Psoas muscle (tissue), 8 donors: Measurements from ENCODE around the gene OR10K2. TPM values are rescaled to one million over a fixed set of nuclear protein-coding genes. Genes with fewer than 3 reads are reported as not detected.

Experiments used
- ATAC-seq, 4 donors: fragments of 200-7000 bp; cut with Tn5 transposase; one replicate each; pipeline ENCODE4 v1.9.1; 2020; ENCODE audit warnings: moderate library complexity in 3 of 4, mild to moderate bottlenecking in 2 of 4
- DNase-seq, 2 donors: peaks; one replicate each; pipeline ENCODE4 v3.0.0-alpha.2; 2020
- H3K27ac ChIP-seq: fragments of 200-600 bp; one replicate; pipeline ENCODE4 v1.8.0; 2022
- H3K27me3 ChIP-seq, 3 donors: fragments of 200-600 bp in 1 of 3; one replicate each; pipeline versions ENCODE4 v1.6.1 to v1.8.0; 2013 to 2022; ENCODE audit warnings: low read length in 2 of 3, mild to moderate bottlenecking in 2 of 3, moderate library complexity in 1 of 3; ENCODE audit not compliant: insufficient read depth in 3 of 3
- H3K36me3 ChIP-seq, 2 donors: fragments of 200-600 bp in 1 of 2; one replicate each; pipeline versions ENCODE4 v1.6.1 to v1.8.0; 2013 to 2022; ENCODE audit warnings: low read depth in 1 of 2, mild to moderate bottlenecking in 1 of 2, moderate library complexity in 1 of 2; ENCODE audit not compliant: insufficient read depth in 1 of 2
- H3K4me1 ChIP-seq: fragments of 200-600 bp; one replicate; pipeline ENCODE4 v1.8.0; 2022
- H3K4me3 ChIP-seq: fragments of 200-600 bp; one replicate; pipeline ENCODE4 v1.8.0; 2022; ENCODE audit warnings: mild to moderate bottlenecking
- H3K9me3 ChIP-seq: fragments of 200-600 bp; one replicate; pipeline ENCODE4 v1.8.0; 2022
- CTCF ChIP-seq: fragments of 200-600 bp; IDR thresholded peaks from one replicate; pipeline ENCODE4 v1.8.0; 2022; ENCODE audit warnings: antibody characterized with exemption
- WGBS, 3 donors: extraction: QIAGEN DNeasy Blood & Tissue Kit; methylation state at CpG; one replicate each; pipeline versions ENCODE4 v1.1.6 to v1.1.7; 2013; 5-methylcytosine and 5-hydroxymethylcytosine counted together
- intact Hi-C, 2 donors: fragments of 100-400 bp; cut with DNase I; formaldehyde crosslinking; loops; one replicate each; pipeline versions ENCODE4 v1.11.0 to v1.14.2; 2022
- polyA plus RNA-seq, 3 donors: library from polyadenylated mRNA; stranded (reverse); fragments of 200-250 nt; gene quantifications; one replicate each; pipeline ENCODE4 v1.2.3, GENCODE V29; 2013
- total RNA-seq, 4 donors: library from RNA; stranded (reverse); fragmentation: NEBNext Ultra II Directional in 2 of 4; extraction: Animal tissue kit (Norgen Biotek cat#: 25700) in 2 of 4; gene quantifications; one replicate each; pipeline versions ENCODE4 v1.2.1 to v1.2.4, GENCODE V29; 2021 to 2023
- donor health status: healthy with polysubstance abuse.
- donor health status: DM: no; HTN: no; CAD: no; lungs with moderate emphysema.
- donor health status: Bipolar disorder and iron deficiency.
- donor health status: healthy.
- donor health status: DM: yes; HTN: yes; CAD: no.
- donor health status: DM: no; HTN: no; CAD: no.
- donor health status: DM: no; HTN: no; CAD: no.
- donor health status: DM: yes; HTN: yes; CAD: no.

The OR10K2 gene
- total and polyA plus RNA-seq, 7 donors = not detected

- TF ChIP-seq CTCF = no peak
- Histone ChIP-seq H3K4me1 (no peaks in the 10 kb centered on the region), H3K36me3 (no peaks in the 10 kb centered on the region), H3K9me3 (no peaks in the 10 kb centered on the region), H3K27ac (no peak within 1 kb of the TSS), H3K4me3 (no peak within 1 kb of the TSS), H3K27me3 (no peaks in the 10 kb centered on the region)
- WGBS, 3 donors = 66 to 82% (median 72%) methylated on average over 5 of the region's 5 CpGs
- DNase-seq (no peak), ATAC-seq (no peak)
- intact Hi-C loops = no loop called here
Measured at GRCh38 chr1:158398818-158399514, 27.1 kb downstream of the OR10K2 start, which contains the start of gene OR10T2. Gene OR10T2, minus strand, starts transcription at chr1:158399466. Its CDS starts 0 bp downstream, at chr1:158399466.

DNA sequence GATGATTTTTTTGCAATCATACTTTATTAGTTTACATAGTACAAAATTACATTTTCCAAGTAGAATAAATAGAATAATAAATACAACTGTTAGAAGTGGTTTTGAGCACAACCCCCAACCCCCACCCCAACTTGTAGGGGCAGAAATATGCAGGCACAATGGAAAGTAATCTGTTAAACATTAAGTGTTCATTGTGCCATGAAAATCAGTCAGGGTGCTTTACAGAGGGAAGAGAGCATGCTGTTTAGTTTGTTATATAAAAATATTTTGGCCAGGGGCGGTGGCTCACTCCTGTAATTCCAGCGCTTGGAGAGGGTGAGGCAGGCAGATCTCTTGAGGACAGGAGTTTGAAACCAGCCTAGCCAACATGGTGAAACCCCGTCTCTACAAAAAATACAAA lies 29.4 kb downstream of the OR10K2 start:
- DNase-seq (no peak), ATAC-seq (no peak)
- intact Hi-C loops = no loop called here
- Histone ChIP-seq H3K27me3 (no peaks in the 10 kb centered on the region), H3K27ac (no peak overlapping the region), H3K9me3 (no peaks in the 10 kb centered on the region), H3K36me3 (no peaks in the 10 kb centered on the region), H3K4me3 (no peak overlapping the region), H3K4me1 (no peaks in the 10 kb centered on the region)
- whole genome bisulfite sequencing, 3 donors = 86 to 90% (median 88%) methylated on average over 3 of the region's 3 CpGs
- TF ChIP-seq CTCF = no peak

GRCh38 chr1:158393476-158393875 lies 32.6 kb downstream of the OR10K2 start:
- Histone ChIP-seq H3K4me1 (no peaks in the 10 kb centered on the region), H3K27ac (no peak overlapping the region), H3K27me3 (no peaks in the 10 kb centered on the region), H3K36me3 (no peaks in the 10 kb centered on the region), H3K9me3 (no peaks in the 10 kb centered on the region), H3K4me3 (no peak overlapping the region)
- no peak for DNase-seq
- 89 to 91% (median 89%) methylated on average over 5 of the region's 5 CpGs for WGBS, 3 donors
- intact Hi-C loops = no loop called here
- ATAC-seq = no peak
- no peak for TF ChIP-seq CTCF

- DNase-seq (no peak), ATAC-seq (no peak)
- no peak overlapping the region for H3K27ac ChIP-seq
- intact Hi-C loops = no loop called here
- H3K27me3 ChIP-seq = no peaks in the 10 kb centered on the region
- H3K4me3 ChIP-seq = no peak overlapping the region
- no peak for TF ChIP-seq CTCF
- H3K36me3 ChIP-seq = no peaks in the 10 kb centered on the region
- no peaks in the 10 kb centered on the region for H3K4me1 ChIP-seq
- H3K9me3 ChIP-seq = no peaks in the 10 kb centered on the region
Measured at GRCh38 chr1:158391099-158391498, 34.9 kb downstream of the OR10K2 start.

DNA sequence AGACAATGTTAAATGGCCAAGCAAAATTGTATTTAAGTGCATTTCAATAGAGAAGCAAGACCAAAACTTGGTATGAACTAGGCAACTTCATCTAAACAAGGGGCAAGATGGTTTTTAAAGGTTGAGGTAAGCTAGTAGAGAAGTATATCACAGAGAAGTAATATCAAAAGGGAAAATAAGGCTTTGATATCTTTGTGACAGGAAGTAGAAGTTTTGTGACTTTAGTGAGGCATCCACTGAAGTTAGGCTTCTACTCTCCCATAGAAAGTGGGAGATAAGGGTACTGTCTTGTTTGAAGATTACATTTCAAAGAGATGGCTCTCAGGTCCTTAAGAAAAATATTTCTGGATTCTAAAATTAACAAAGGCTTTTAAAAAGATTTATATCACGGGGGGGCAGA lies 35.7 kb downstream of the OR10K2 start:
- H3K9me3 ChIP-seq = no peaks in the 10 kb centered on the region
- no peak overlapping the region for H3K4me3 ChIP-seq
- TF ChIP-seq CTCF = no peak
- intact Hi-C loops = no loop called here
- DNase-seq (no peak), ATAC-seq (no peak)
- 29 to 42% (median 38%) methylated on average over 1 of the region's 1 CpG for WGBS, 3 donors
- no peaks in the 10 kb centered on the region for H3K27me3 ChIP-seq
- no peaks in the 10 kb centered on the region for H3K4me1 ChIP-seq
- H3K36me3 ChIP-seq = no peaks in the 10 kb centered on the region
- H3K27ac ChIP-seq = no peak overlapping the region
